HG02884 (cell line): Measurements from ENCODE around the gene PDILT.
A peak's percentile ranks its signal among the peaks of the same experiment; 100 is the strongest.
"Not testable (repeated sequence)": the region's sequence is repeated elsewhere in the genome, so short reads cannot be mapped to it uniquely, and the experiment has no call there.

Source experiments
- ATAC-seq: cut with Tn5 transposase; IDR thresholded peaks from one replicate; pipeline ENCODE4 v1.9.1; 2021; ENCODE audit warnings: mild to moderate bottlenecking, moderate library complexity; ENCODE audit not compliant: unreplicated experiment

The PDILT gene, protein sequence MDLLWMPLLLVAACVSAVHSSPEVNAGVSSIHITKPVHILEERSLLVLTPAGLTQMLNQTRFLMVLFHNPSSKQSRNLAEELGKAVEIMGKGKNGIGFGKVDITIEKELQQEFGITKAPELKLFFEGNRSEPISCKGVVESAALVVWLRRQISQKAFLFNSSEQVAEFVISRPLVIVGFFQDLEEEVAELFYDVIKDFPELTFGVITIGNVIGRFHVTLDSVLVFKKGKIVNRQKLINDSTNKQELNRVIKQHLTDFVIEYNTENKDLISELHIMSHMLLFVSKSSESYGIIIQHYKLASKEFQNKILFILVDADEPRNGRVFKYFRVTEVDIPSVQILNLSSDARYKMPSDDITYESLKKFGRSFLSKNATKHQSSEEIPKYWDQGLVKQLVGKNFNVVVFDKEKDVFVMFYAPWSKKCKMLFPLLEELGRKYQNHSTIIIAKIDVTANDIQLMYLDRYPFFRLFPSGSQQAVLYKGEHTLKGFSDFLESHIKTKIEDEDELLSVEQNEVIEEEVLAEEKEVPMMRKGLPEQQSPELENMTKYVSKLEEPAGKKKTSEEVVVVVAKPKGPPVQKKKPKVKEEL

GRCh38 chr16:20404637-20405036 is at the start of gene PDILT:
Gene PDILT (minus strand): TSS chr16:20404737. CDS start chr16:20399300, 5,437 bp downstream.
- ATAC-seq = no peak

DNA sequence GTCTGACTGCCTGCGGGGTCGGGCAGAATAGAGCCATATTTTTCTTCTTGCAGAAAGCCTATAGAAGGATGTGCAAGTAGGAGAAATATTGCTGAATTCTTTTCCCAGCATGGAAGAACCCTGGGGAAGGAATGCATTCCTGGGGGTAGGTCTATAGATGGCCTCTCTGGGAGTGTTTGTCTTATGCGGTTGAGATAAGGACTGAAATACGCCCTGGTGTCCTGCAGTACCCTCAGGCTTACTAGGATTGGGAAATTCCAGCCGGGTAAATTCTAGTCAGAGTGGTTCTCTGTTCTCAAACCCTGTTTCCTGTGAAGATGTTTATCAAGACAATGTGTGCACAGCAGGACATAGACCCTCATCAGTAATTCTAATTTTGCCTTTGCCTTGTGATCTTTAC is 49.1 kb upstream of the PDILT start:
- ATAC-seq = not testable (repeated sequence)

DNA sequence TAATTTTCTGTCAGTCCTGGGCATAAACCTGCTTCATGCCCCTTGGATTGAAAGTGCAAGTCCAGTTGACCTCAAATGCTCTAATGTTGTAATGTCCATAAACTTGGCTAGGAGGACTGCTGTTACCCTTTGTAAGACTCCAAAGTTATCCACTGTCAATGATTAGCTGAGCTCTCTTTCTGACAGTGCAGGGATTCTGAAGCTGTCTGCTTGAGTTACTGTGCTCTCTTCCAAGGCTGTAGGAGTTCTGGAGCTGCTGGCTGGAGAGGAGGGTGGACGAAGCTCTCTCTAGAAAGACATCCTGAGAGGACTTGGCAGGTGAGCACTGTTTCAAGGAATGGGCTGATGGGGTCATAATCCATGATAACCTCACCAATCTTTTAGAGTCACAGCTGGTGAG is 46.8 kb upstream of the PDILT start, which contains the start of gene ACSM2A:
ACSM2A (plus strand) TSS at position 158 of the 400 bp plus-strand sequence. CDS start 8,594 bp downstream, outside the sequence.
- ATAC-seq = not testable (repeated sequence)

DNA sequence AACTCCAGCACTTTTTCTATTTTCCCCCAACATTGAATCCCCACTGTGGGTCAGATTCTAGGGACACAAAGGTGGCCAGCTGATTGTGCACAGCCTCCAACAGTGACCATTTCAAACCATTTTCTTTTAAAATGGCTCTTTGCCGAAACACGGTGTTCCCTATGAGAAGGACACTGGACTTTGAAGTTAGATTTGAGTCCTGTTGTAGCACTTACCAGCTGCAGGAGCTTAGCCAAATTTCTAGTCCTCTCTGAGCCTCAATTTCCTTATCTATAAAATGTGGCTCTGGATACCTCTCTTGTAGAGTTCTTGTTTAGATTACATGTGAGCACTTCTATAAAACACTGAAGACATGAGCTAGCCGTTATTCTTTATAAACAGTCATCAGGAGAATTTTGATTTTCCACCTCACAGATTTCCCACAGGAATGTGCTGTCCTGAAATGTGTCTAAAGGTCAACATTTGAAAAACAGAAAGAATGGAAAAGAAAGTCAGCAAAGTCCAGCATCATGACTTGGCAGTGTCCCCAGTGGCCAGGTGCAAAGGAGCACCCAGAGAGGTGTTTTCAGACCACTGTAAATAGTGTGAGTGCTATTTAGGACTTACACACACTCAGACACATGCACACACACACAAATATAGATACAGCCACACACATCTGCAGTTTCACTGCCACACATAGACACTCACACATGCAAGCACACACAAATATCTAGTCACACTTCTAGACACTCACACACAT is 42.3 kb upstream of the PDILT start:
- ATAC-seq = not testable (repeated sequence)

- not testable (repeated sequence) for ATAC-seq
Observed at GRCh38 chr16:20441859-20442258, 37.3 kb upstream of the PDILT start.

DNA sequence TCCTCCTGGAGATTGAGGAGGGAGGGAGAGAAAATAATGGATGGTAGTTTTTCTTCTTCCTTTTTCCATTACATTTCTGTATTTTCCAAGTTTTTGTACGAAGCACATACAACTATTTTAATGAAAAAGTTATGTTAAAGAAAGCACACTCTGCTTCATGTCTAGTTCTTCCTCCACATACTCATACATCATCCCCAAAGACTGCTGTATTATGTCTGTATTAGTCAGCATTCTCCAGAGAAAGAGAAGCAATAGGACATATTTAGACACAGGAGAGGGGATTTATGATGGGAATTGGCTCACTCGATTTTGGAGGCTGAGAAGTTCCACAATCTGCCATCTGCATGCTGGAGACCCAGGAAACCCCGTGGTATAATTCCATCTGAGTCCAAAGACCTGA is 36.7 kb upstream of the PDILT start:
- ATAC-seq = no peak

- ATAC-seq = not testable (repeated sequence)
Observed at GRCh38 chr16:20440731-20441130, 36.2 kb upstream of the PDILT start.

DNA sequence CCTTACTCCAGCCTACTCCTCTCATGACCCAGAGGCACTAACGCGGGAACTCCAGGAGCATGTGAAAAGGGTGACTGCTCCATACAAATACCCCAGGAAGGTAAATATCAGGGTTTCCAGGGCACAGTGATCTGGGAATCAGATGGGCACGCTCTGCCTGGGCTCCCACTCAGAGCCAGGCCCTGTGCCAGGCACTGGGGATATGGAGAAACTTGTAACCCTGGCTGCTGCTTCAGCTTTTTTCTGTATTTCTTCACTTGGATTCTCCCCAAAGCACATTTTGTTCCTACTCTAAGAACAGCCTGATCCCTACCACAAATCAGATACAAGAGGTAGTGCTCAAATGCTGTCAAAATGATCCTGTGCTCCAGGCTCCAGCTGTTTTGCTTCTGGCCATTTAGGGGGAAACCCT is 35.3 kb upstream of the PDILT start:
- ATAC-seq = not testable (repeated sequence)

- not testable (repeated sequence) for ATAC-seq
Observed at GRCh38 chr16:20438950-20439349, 34.4 kb upstream of the PDILT start.

GRCh38 chr16:20430948-20431347 is 26.4 kb upstream of the PDILT start:
- no peak for ATAC-seq

DNA sequence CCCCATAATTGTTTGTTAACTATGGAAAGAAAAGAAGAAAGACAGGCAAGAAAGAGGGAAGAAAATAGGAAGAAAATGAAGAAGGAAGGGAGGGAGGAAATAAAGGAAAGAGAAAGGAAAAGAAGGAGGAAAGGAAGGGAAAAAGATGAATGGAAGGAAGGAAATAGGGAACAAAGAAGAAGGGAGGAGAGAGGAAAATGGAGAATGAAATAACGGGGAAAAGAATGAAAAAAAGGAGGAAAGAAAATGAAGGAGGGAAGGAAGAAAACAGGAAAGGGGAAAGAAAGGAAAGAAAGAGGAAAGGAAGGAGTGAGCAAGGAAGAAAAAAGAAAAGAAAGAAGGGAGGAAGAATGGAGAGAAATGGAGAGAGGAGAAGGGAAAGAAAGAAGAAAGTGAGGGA is 25.9 kb upstream of the PDILT start:
- ATAC-seq = not testable (repeated sequence)

- ATAC-seq = not testable (repeated sequence)
Observed at GRCh38 chr16:20429499-20429898, 25.0 kb upstream of the PDILT start.

DNA sequence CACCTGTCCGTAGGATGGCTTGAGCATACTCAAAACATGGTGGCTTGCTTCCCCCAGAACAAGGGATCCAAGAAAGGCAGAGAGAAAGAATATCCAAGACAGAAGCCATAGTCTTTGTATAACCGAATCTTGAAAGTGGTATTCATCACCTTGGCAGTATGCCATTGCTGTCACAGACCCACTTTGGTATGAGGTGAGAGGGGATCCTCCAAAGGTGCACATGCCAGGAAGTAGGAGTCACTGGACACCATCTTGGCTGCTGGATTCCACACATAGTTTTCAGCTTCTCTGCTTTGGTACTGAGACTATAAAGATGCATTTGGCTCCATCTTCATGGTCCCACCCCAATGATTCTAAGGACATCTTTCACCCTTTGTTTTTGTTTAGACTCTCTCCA is 22.9 kb upstream of the PDILT start:
- not testable (repeated sequence) for ATAC-seq

- no peak for ATAC-seq
Observed at GRCh38 chr16:20424129-20424866, 19.8 kb upstream of the PDILT start.

DNA sequence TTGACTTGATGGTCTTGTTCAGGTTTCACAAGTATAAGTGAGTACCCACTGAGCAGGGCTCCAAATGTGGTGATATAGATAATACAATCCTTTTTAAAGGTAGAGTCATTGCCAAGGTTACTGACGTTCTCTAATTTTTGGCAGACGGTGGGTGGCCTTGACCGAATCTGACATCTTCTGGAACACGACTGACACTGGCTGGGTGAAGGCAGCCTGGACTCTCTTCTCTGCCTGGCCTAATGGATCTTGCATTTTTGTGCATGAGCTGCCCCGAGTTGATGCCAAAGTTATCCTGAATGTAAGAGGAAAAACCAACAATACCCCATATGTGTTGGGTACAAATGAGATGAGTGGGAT is 19.2 kb upstream of the PDILT start:
- ATAC-seq = not testable (repeated sequence)

DNA sequence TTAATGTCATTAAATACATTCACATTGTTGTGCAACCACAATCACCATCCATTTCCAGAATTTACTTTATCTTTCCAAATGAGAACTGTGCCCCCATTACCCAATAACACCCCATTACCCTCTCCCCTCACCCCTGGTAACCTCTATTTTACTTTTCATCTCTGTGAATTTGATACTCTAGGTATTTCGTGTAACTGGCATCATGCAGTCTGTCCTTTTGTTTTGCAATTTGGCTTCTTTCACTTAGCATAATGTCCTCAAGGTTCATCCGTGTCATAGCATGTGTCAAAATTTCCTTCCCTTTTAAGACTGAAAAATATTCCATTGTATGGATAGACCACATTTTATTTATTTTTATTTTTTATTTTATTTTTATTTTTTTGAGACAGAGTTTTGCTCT is 17.2 kb upstream of the PDILT start:
- not testable (repeated sequence) for ATAC-seq

GRCh38 chr16:20419093-20419492 is 14.6 kb upstream of the PDILT start:
- ATAC-seq = not testable (repeated sequence)

GRCh38 chr16:20415541-20415940 is 11.0 kb upstream of the PDILT start:
- no peak for ATAC-seq

- ATAC-seq = no peak
Observed at GRCh38 chr16:20411055-20411454, 6.5 kb upstream of the PDILT start.

DNA sequence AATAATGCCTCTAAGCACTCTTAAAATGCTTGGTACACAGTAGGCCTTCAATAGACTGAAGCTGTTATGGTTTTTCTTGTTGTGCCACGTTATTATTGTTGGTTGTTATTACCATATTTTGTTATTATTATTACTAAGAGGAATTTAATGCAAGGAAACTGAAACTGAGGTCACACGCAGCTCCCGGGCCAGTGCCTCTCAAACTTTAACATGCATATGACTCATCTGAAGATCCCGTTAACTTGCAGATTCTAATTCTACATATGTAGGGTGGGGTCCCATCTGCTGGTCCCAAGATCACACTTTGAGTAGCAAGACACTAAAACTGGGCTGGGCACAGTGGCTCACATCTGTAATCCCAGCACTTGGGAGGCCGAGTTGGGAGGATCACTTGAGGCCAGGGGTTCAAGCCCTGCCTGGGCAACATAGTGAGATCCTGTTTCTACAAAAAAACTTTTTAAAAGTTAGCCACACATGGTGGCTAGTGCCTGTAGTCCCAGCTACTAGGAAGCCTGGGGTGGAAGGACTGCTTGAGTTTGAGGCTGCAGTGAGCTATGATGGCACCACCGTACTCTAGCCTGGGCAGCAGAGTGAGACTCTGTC is 5.7 kb upstream of the PDILT start:
- peak; percentile 78 for ATAC-seq
